Keratinocyte (primary cell): ENCODE measurements around the gene PEX16. TPM values are rescaled to one million over a fixed set of nuclear protein-coding genes. Genes with fewer than 3 reads are reported as not detected.

Experiments
- DNase-seq: peaks from one replicate; pipeline ENCODE4 v3.0.0-alpha.2; 2011; ENCODE audit warnings: low read depth, missing footprints, low spot score
- FAIRE-seq: peaks from 2 replicates; lab custom pipeline; 2011; peaks lifted over from hg19 to GRCh38; lab: Jason Lieb, UNC
- H2AFZ ChIP-seq: 2 replicates; pipeline ENCODE4 v1.6.0; 2012; ENCODE audit warnings: low read length, control low read depth, inconsistent platforms; ENCODE audit not compliant: control insufficient read depth
- H3K27ac ChIP-seq: 2 replicates; pipeline ENCODE4 v1.5.1; 2011; ENCODE audit warnings: low read length; ENCODE audit not compliant: control insufficient read depth, insufficient read depth
- H3K27me3 ChIP-seq: 3 replicates; pipeline ENCODE4 v1.6.0; 2011; ENCODE audit warnings: low read length; ENCODE audit not compliant: control insufficient read depth, insufficient read depth; ENCODE audit errors: extremely low read depth
- H3K36me3 ChIP-seq, 2 experiments: 2 replicates in 1 of 2; 3 replicates in 1 of 2; pipeline ENCODE4 v1.5.1; 2011; ENCODE audit warnings: low read length in 2 of 2, mild to moderate bottlenecking in 1 of 2; ENCODE audit not compliant: control insufficient read depth in 2 of 2, insufficient read depth in 2 of 2; ENCODE audit errors: extremely low read depth in 1 of 2
- H3K4me1 ChIP-seq: 3 replicates; pipeline ENCODE4 v1.5.1; 2011; ENCODE audit warnings: low read length; ENCODE audit not compliant: control insufficient read depth, insufficient read depth; ENCODE audit errors: extremely low read depth
- H3K4me2 ChIP-seq: 3 replicates; pipeline ENCODE4 v1.6.0; 2011; ENCODE audit warnings: low read depth, low read length; ENCODE audit not compliant: control insufficient read depth, insufficient read depth; ENCODE audit errors: extremely low read depth
- H3K4me3 ChIP-seq, 3 experiments: fragments of 200-600 bp in 1 of 3; sonication (generic) in 1 of 3; 2 replicates in 2 of 3; 3 replicates in 1 of 3; pipeline ENCODE4 v1.5.1; 2011 to 2016; ENCODE audit warnings: low read length in 3 of 3, mild to moderate bottlenecking in 3 of 3, control low read depth in 2 of 3, inconsistent platforms in 1 of 3, low read depth in 1 of 3, mixed read lengths in 1 of 3, mixed run types in 1 of 3, moderate library complexity in 1 of 3; ENCODE audit not compliant: control insufficient read depth in 2 of 3, insufficient read depth in 2 of 3; ENCODE audit errors: extremely low read depth in 1 of 3
- H3K79me2 ChIP-seq: 2 replicates; pipeline ENCODE4 v1.6.0; 2012; ENCODE audit warnings: low read length; ENCODE audit not compliant: control insufficient read depth, insufficient read depth
- H3K9ac ChIP-seq: 3 replicates; pipeline ENCODE4 v1.6.0; 2011; ENCODE audit warnings: low read length; ENCODE audit not compliant: control insufficient read depth, insufficient read depth; ENCODE audit errors: extremely low read depth
- H3K9me1 ChIP-seq: 3 replicates; pipeline ENCODE4 v1.6.0; 2011; ENCODE audit warnings: low read length; ENCODE audit not compliant: control insufficient read depth, insufficient read depth; ENCODE audit errors: extremely low read depth
- H3K9me3 ChIP-seq: 2 replicates; pipeline ENCODE4 v1.5.1; 2012; ENCODE audit warnings: low read depth, low read length; ENCODE audit not compliant: control insufficient read depth
- H4K20me1 ChIP-seq: 3 replicates; pipeline ENCODE4 v1.6.0; 2011; ENCODE audit warnings: low read length; ENCODE audit not compliant: control insufficient read depth, insufficient read depth; ENCODE audit errors: extremely low read depth
- EZH2 ChIP-seq: IDR thresholded peaks from one replicate; pipeline ENCODE4 v1.6.1; 2012; ENCODE audit warnings: inconsistent platforms, mild to moderate bottlenecking, low read length, moderate library complexity
- dilution Hi-C: fragments of 300-500 bp; cut with MboI; formaldehyde crosslinking; loops from one replicate; pipeline ENCODE4 v1.7.0; 2020; ENCODE audit warnings: low sequenced_read_pairs; ENCODE audit not compliant: extremely low pct_ligation_motif_present
- polyA minus RNA-seq, 3 experiments: library from RNA; depleted of rRNA, polyadenylated mRNA; stranded (reverse); fragments of >200 nt; gene quantifications; 1 replicate in 1 of 3; 2 replicates in 1 of 3; 3 replicates in 1 of 3; pipeline ENCODE4 v1.2.3, GENCODE V29; 2011
- polyA plus RNA-seq, 5 experiments: library from polyadenylated mRNA; depleted of rRNA in 3 of 5; stranded (reverse) in 3 of 5; stranded (forward) in 1 of 5; unstranded in 1 of 5; fragments of >200 nt; gene quantifications; 1 replicate in 1 of 5; 2 replicates in 3 of 5; 3 replicates in 1 of 5; pipeline versions ENCODE4 v1.2.1 to v1.2.3, GENCODE V29; 2011 to 2012; ENCODE audit warnings: missing spikeins in 2 of 5, low read depth in 1 of 5, low replicate concordance in 1 of 5
- TF ChIP-seq, protein P1 (sequence below), 3 experiments: IDR thresholded peaks in 1 of 3; conservative IDR thresholded peaks in 1 of 3; optimal IDR thresholded peaks in 1 of 3; 2 replicates in 2 of 3; 3 replicates in 1 of 3; pipeline versions ENCODE3 to v1.5.1; 2011; ENCODE audit warnings: low read length in 3 of 3, mild to moderate bottlenecking in 3 of 3, moderate library complexity in 2 of 3, control low read depth in 1 of 3, inconsistent platforms in 1 of 3; ENCODE audit not compliant: insufficient read depth in 2 of 3; ENCODE audit errors: extremely low read depth in 1 of 3

Gene PEX16
- polyA plus RNA-seq (16.7 to 25.1 TPM (median 17.2 TPM) in 3 replicates), polyA minus RNA-seq (12.8 to 14.6 TPM (median 13.0 TPM) in 3 replicates)
- polyA plus RNA-seq (2011; ENCODE audit: low read depth): 15.4 TPM
- 9.5 and 22.0 TPM in 2 replicates for polyA plus RNA-seq (2011; cell fraction: cytosol; rRNA removed)
- polyA plus RNA-seq (2011; cell fraction: nucleus; rRNA removed): 30.3 and 31.9 TPM in 2 replicates
- polyA plus RNA-seq (2012; ENCODE audit: low replicate concordance): 16.7 and 24.5 TPM in 2 replicates
- 24.2 TPM for polyA minus RNA-seq (2011; cell fraction: cytosol; rRNA and poly(A)+ RNA removed)
- 20.4 and 26.9 TPM in 2 replicates for polyA minus RNA-seq (2011; cell fraction: nucleus; rRNA and poly(A)+ RNA removed)

DNA sequence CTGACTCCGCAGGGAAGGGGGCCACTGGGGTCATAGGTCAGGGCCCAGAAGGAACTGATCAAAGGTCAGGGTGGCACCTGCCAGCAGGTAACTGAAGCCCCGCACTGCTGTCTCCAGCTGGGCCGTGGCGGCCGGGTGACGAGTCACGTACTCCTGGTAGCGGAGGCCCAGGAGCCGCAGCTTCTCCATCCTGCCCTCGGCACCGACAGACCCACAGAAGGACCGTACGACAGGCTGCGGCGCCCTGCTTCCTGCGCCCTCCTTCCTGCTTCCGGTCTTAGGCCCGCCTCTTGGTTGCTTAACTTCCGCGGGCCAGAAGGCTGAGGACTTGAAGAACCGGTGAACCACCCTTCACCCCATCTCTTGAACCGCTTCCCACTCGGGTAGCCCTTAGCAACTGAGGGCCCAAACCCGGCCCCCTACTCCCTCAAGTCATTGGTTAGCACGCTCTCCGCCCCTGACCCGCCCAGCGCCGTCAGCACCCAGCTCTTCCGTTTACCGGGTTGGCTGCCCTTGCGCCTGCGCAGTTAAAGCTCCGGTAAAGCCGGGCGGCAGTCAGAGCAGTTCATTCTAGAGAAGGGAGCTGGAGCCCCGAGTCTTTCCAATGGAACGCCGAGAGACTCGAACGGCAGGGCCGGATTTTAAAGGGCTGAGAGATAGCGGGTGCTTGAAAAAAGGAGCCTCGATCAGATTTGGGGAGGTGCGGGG lies at the start of gene PEX16:
Gene PEX16, minus strand, starts transcription at position 255 of the 708 bp plus-strand sequence. Its CDS starts 66 bp downstream, at position 189.
- peak; percentile 39 for FAIRE-seq
- peaks cover 23% of the 10 kb centered on the region for H3K79me2 ChIP-seq

DNA sequence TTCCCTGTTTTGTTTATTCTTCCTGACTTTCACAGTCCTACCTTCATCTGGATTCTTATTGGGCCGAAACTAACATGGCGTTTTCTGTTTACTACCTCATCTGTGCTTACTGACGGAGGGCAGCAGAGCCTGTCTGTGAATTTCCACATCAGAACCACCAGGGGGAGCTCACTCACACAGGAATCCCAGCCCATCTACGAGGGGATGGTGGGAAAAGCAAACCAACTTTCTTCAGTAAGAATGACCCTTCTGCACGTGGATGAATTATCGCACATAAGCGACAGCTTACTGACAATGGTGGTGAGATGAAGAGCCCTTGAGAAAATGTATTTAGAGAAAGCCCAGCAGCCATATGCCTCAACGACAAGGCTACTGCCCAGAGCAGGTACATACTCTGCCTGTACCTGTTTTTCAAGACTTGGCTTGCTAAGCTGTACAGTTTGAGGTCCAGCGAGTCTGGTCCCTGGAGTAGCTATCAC lies 47.3 kb upstream of the PEX16 start:
- Histone ChIP-seq H3K27ac (no peak overlapping the region), H3K4me2 (no peak overlapping the region), H3K36me3 (peaks cover 0 to 9% of the 10 kb centered on the region in 2 experiments), H2AFZ (no peak overlapping the region), H3K4me1 (peaks cover 3% of the 10 kb centered on the region), H3K9me3 (no peaks in the 10 kb centered on the region), H3K4me3 (no peak overlapping the region), H3K9ac (no peak overlapping the region), H3K9me1 (peaks cover 2% of the 10 kb centered on the region), H4K20me1 (no peaks in the 10 kb centered on the region), H3K27me3 (no peaks in the 10 kb centered on the region), H3K79me2 (no peaks in the 10 kb centered on the region)
- dilution Hi-C loops: no loop called here
- FAIRE-seq (peak; percentile 93), DNase-seq (peak; percentile 15)
- no peak for TF ChIP-seq EZH2
- TF ChIP-seq, protein P1, sequence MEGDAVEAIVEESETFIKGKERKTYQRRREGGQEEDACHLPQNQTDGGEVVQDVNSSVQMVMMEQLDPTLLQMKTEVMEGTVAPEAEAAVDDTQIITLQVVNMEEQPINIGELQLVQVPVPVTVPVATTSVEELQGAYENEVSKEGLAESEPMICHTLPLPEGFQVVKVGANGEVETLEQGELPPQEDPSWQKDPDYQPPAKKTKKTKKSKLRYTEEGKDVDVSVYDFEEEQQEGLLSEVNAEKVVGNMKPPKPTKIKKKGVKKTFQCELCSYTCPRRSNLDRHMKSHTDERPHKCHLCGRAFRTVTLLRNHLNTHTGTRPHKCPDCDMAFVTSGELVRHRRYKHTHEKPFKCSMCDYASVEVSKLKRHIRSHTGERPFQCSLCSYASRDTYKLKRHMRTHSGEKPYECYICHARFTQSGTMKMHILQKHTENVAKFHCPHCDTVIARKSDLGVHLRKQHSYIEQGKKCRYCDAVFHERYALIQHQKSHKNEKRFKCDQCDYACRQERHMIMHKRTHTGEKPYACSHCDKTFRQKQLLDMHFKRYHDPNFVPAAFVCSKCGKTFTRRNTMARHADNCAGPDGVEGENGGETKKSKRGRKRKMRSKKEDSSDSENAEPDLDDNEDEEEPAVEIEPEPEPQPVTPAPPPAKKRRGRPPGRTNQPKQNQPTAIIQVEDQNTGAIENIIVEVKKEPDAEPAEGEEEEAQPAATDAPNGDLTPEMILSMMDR (optimal IDR thresholded peaks at IDR 0.05 in 1 of 3, IDR thresholded peaks at IDR 0.05 in 1 of 3, conservative IDR thresholded peaks at IDR 0.05 in 1 of 3; ENCODE audit: extremely low read depth in 1 of 3, insufficient read depth in 2 of 3, low read length in 3 of 3): peak; percentile 86 to 92 (median 87)

More for the DNA sequence above, at the start of gene PEX16:
- peak; percentile 98 for DNase-seq
- peaks cover 14 to 23% of the 10 kb centered on the region in 2 experiments for H3K36me3 ChIP-seq
- peak within 1 kb of the TSS; percentile 91 for H3K9ac ChIP-seq
- peaks cover 8% of the 10 kb centered on the region for H3K4me1 ChIP-seq
- H3K27me3 ChIP-seq: no peaks in the 10 kb centered on the region
- H4K20me1 ChIP-seq: no peaks in the 10 kb centered on the region
- dilution Hi-C loops: no loop called here
- H3K9me1 ChIP-seq: peaks cover 5% of the 10 kb centered on the region
- H3K4me2 ChIP-seq: peak within 1 kb of the TSS; percentile 85
- H3K27ac ChIP-seq: peak within 1 kb of the TSS; percentile 86
- peak within 1 kb of the TSS; percentile 79 for H2AFZ ChIP-seq
- H3K9me3 ChIP-seq: no peaks in the 10 kb centered on the region
- no peak for TF ChIP-seq EZH2
- TF ChIP-seq, protein P1 (optimal IDR thresholded peaks at IDR 0.05 in 1 of 3, IDR thresholded peaks at IDR 0.05 in 1 of 3, conservative IDR thresholded peaks at IDR 0.05 in 1 of 3; ENCODE audit: extremely low read depth in 1 of 3, insufficient read depth in 2 of 3, low read length in 3 of 3): no peak
- H3K4me3 ChIP-seq: peak within 1 kb of the TSS; percentile 87 to 92 (median 91)
